Smooth muscle cell of the brain vasculature (primary cell): ENCODE results near the gene LILRB5.
A peak's percentile ranks its signal among the peaks of the same experiment; 100 is the strongest.
"Not testable (repeated sequence)": the region's sequence is repeated elsewhere in the genome, so short reads cannot be mapped to it uniquely, and the experiment has no call there.

Source experiments
- DNase-seq: peaks from one replicate; pipeline ENCODE4 v3.0.0-alpha.2; 2012; ENCODE audit warnings: low read depth, low spot score

Gene LILRB5

DNA sequence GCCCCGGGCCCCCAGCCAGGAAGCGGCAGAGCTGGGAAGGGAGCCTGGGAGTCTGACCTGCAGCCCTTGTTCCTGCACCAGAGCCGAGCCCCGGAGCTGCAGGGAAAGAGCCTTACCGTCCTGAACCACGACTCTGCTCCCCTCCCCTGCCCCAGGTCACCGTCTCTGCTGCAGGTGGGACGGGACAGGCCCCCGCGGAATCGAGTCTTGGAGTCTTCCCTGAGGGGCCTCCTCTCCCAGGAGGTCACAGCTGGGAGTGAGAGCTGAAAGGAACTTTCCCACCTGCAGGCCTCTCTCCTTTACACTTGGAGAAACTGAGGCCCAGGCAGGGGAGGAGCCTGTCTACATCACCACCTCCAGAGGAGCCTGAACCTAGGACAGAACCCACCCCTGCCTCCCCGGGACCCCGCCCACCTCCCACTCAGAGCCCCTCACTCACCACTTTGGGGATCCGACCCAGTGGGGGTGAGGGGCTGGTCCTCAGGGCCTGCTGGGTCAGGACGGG lies 20.1 kb upstream of the LILRB5 start:
- not testable (repeated sequence) for DNase-seq

GRCh38 chr19:54275951-54276350 lies 18.9 kb upstream of the LILRB5 start:
- DNase-seq = no peak

- DNase-seq = not testable (repeated sequence)
Observed at GRCh38 chr19:54274516-54274915, 17.4 kb upstream of the LILRB5 start.

GRCh38 chr19:54273821-54274220 lies 16.7 kb upstream of the LILRB5 start:
- no peak for DNase-seq

- DNase-seq = not testable (repeated sequence)
Observed at GRCh38 chr19:54272181-54272580, 15.1 kb upstream of the LILRB5 start.

DNA sequence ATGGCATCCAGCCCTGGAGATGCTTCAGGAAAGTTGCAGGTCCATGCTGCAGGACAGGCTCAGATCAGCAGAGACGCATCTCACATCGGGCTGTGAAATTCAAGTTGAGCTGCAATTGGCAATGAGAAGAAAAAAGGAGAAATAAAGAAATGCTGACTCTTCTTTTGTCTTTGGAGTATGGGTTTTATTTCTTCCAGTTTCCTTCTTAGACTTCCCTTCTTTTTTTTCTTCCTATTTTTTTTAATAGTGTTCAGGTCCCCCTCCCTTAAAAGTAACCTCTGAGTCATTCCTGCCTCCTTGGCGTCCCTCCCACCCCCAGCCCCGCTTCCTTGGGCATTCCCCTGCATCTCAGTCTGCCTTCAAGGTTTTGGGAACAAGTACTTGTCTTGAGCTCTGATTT lies 14.5 kb upstream of the LILRB5 start:
- not testable (repeated sequence) for DNase-seq

- DNase-seq = no peak
Observed at GRCh38 chr19:54271106-54271505, 14.0 kb upstream of the LILRB5 start.

DNA sequence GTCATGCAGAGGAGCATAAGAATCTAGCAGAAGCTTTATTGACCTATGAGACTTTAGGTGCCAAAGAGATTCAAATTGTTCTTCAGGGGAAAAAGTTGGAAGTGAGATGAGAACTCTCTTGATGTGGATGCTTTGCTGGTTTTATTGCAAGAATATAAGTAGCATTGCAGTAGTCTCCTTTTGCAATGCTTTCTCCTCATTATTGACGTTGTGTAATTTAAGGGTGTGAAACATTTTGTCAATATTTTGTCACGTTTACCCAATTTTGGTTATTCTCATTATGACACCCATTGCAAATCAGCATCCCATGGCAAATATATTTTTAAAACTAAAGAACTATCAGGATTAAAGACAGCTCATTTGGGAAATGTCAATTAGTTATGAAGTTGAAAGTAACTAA lies 11.9 kb upstream of the LILRB5 start:
- no peak for DNase-seq

DNA sequence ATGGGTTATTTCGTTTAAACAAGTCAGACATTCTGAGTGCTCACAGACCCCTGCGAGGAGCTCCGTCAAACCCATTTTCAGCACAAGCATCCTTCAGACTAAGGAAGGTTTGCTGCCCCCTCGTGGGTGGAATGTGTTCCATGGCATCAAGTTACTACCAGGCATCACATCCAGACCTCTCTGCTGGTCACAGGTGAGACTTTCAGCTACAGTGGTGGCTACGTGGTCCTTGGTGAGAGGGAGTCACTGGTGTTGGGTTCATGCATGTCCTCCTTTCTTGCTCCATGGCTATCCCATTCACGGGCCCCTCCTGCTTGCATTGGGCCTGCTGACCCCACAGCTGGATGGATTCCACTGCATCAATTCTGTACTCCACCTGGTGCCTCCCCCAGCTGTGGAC lies 9.1 kb upstream of the LILRB5 start:
- DNase-seq = peak; percentile 45

GRCh38 chr19:54262470-54262869 lies 5.4 kb upstream of the LILRB5 start:
- DNase-seq = no peak

DNA sequence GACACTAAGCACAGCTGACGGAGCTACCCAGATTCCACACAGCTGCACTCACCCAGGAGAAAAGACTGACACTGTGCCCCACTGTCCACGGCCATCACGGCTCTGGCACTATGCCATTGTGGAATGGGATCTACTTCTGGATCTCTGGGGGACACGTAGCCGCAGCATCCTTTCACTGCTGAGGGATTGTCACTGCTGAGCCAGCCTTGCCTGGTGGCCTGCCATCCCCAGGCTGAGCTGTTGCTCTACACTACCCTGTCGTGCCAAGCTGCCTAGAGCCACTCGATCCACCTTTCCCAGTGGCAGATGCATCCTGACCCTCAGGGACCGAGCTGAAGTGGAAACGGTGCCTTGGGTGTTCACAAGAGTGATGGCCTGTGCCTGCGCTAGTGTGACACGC lies 5.0 kb upstream of the LILRB5 start:
- no peak for DNase-seq

GRCh38 chr19:54256250-54257115 lies 590 bp downstream of the LILRB5 start:
- DNase-seq = no peak

- DNase-seq = no peak
Observed at GRCh38 chr19:54255105-54255775, 1.8 kb downstream of the LILRB5 start.

DNA sequence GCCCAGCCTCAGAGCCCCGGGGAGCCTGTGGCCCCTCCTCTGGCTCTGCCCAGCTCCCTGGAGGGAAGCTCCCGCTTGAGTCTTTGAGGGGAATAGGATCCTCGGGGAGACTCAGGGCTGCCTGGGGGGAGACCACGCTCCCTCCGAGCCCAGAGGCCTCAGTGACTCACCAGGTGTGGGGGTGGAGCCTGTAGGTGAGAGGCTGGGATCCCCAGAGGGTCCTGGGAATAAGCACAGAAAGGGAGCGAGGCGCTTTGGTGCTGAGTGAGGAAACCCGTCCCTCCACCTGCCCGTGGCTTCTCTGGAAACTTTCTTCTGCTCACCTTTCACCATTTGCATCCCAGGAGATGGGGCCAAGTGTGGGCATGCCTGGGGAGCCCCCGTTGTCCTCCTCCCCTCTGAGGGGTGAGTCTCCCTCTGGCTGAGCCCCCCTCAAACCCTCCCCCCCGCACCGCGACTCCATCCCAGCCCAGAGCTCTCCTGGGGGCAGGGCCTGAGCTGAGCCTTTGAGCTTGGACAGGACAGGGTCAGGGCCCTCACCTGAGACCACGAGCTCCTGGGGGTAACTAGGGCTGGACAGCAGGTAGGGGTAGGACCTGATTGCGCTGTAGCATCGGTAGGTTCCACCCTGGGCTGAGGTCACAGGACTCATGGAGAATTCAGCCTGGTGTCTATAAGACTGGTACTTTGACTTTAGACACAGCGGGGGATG lies 2.7 kb downstream of the LILRB5 start:
- DNase-seq = no peak

DNA sequence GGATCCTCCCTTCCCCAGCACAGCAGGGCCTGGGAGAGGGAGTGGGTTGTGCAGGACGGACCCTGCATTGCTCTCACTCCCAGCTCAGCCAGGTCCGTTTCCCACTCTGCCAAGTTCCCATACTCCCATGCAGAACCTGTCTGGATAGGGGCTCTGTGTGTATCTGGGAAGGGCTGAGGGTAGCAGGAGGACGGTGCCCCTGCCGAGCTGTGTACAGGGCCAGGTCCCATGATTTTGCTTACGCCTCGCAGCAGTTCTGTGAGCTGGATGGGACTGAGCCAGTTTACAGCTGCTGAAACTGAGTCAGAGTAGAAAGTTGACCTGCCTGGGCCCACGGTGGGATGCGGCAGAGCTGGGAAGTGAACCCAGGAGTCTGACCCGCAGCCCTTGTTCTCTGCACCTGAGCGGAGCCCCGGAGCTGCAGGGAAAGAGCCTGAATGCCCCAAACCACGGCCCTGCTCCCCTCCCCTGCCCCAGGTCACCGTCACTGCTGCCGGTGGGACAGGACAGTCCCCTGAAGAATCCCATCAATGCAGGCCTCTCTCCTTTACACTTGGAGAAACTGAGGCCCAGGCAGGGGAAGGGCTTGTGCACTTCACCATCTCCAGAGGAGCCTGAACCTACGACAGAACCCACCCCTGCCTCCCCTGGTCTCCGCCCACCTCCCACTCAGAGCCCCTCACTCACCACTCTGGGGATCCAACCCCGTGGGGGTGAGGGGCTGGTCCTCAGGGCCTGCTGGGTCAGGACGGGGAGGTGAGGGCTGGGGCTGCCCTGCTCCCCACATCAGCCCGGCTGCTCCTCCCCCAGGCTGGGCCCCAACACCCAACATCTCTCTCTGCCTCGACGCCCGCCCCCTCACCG lies 3.5 kb downstream of the LILRB5 start:
- DNase-seq = no peak

- DNase-seq = no peak
Observed at GRCh38 chr19:54252845-54253244, 4.2 kb downstream of the LILRB5 start.

- no peak for DNase-seq
Observed at GRCh38 chr19:54252243-54252642, 4.8 kb downstream of the LILRB5 start.

DNA sequence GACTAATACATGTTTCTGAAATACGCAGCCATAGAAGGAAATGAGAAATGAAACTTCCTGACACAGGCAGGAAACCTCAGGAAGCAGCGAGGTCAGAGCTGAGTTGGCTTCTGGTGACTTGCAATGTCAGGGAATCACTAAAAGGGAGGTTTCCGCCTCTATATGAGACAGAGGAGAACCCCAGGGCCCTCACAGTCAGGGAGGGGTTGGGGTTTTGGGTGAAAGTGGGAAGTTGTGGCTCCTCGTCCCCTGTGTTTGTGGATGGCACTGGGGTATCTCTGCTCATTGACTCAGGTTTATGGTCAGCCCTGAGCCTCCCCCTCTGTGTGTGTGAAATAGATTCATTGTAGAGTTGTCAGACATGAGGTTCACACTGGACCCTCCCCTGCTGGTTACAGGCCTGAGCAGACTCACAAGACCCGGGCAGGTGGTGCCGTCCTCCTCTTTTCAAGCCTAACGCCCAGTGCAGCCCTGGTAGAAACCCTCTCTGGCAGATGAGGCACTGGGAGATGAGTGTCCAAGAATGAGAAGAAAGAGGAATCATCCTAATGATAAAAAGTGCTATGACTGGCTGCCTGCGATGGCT lies 9.0 kb downstream of the LILRB5 start:
- DNase-seq = no peak

GRCh38 chr19:54247106-54247930 lies 9.8 kb downstream of the LILRB5 start:
- DNase-seq = no peak

DNA sequence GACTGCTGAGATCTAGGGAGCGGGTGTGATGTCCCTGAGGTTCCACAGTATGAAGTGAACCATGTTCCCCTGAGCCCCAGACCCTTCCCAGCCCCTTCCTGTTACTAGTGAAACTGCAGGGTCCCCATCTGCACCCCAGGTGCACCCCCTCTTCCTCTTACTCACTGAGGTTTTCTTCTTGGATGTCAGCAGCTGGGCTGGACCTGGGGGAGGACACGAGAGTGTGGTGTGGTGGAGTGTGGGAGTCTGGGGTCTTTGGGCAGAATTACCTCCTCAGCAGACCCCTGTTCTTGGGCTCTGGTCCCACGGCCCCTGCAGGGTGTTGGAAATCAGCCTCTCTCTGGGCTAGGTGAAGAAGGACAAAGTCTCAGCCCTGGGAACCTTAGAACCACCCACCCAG lies 11.1 kb downstream of the LILRB5 start:
- DNase-seq = no peak
